Cerebellar nuclear complex (tissue), 1 donor: ENCODE results near the gene THUMPD3.

Experiments used
- DNase-seq, 2 experiments: peaks; one replicate each; lab custom pipeline; 2025; lab: John Stamatoyannopoulos, UW

The THUMPD3 gene

DNA sequence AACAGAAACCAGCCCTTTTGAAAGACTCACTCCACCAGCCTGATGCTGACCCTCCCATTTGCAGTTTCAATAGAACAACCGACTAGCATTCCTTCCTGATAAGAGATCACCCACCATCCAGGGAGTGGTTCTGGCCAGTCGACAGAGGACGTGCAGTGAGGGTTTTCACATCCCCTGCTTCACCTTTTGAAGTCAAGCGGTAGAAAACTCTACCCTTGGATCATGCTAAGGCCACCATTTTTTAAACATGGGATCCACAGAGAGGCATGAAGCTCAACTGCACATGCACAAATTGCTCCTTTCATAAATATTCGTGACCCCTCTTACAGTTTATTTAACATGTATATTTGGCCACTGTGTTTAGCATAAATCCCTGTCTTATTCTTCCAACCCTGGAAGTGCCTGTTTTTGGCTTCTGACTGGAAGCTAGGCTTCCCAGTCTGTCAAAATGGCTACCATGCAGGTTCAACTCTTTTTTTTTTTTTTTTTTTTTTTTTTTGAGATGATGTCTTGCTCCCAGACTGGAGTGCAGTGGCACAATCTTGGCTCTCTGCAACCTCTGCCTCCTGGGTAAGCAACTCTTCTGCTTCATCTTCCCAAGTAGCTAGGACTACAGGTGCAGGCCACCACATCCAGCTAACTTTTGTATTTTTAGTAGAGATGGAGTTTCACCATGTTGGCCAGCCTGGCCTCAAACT lies 1.0 kb upstream of the THUMPD3 start:
- no peak for DNase-seq

DNA sequence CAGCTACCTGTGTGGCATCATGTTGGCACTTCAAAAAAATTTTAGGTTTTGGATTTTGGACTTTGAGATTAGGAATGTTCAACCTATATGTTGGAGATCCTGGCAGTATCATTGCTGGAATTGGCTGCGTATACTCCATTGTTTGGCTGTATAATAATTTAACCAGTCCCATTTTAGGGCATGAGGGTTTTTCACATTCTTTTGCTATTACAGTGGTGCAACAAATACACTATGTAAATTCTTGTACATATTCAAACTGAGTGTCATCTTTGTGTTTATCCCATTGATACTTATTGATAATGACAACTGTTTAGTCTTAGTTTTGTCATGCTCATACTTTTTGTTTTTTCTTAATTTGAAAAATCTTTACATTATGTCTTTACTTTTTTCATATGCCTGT lies 6.7 kb downstream of the THUMPD3 start:
- DNase-seq = no peak

DNA sequence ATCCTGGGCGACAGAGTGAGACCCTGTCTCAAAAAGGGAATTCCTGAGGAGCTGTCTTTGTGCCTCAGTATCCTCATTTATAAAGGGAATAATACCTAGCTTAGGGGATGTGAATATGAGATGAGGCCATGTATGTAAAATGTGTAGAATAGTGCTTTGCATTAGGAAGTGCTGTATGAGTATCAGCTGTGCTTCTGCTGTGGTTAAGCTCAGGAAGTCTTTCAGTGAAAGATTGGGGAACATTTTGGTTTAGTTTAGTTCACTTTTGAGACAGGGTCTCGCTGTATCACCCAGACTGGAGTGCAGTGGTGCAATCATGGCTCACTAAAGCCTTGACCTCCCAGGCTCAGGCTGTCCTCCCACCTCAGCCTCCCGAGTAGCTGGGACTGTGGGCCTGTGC lies 10.6 kb downstream of the THUMPD3 start:
- no peak for DNase-seq

DNA sequence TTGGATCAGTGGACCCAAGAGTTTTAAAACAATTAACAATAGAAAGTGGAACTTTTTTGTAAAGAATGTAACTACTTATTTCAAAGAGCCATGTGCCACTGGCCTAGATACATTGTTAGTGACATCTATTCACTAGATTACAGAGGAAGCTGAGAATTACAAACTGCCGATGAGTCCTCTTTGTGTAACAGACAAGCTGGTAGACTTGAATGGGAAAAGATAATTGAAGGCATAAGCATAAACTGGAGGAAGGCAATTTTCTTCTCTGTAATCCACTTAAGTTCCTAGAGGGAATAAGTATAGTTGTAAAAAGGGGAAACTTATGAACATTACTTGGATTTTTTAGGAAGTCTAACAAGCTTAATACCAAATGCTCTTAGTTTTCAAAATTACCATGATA lies 15.1 kb downstream of the THUMPD3 start:
- DNase-seq = no peak

DNA sequence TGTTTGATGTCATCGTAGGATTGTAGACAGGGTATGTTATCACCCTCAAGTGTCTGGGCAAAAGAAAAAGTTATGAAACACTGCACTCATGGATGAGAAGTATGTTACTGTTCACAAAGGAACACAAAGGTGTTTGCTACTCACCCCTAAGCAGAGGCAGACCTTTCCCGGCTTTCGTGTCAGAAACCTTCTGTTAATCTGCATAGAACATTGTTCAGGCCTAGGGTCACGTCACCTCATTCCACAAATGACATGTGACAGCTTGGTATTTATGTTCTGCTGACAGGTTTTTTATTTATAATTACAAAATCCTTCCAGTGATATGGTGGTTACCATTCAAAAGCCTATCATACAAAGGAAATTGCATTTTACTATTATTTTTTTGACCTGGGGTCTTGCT lies 16.5 kb downstream of the THUMPD3 start:
- no peak for DNase-seq

DNA sequence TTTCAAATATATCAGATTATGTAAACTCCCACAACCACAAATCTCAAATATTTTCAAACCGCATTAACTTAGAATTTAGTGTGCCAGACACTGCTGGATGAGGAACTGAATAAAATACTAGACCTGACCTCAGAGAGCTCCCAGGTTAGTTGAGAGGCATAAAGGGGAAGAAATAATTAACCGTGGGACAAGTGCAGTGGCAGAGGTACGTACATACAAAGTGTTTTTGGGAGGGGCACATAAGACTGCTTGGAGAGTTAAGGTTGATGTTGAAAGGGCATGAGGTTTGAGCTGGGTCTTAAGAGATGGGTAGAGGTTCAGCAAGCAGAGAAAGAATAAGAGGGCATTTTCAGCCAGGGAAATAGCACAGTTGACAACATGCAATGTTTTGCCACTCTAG lies 17.2 kb downstream of the THUMPD3 start:
- no peak for DNase-seq

DNA sequence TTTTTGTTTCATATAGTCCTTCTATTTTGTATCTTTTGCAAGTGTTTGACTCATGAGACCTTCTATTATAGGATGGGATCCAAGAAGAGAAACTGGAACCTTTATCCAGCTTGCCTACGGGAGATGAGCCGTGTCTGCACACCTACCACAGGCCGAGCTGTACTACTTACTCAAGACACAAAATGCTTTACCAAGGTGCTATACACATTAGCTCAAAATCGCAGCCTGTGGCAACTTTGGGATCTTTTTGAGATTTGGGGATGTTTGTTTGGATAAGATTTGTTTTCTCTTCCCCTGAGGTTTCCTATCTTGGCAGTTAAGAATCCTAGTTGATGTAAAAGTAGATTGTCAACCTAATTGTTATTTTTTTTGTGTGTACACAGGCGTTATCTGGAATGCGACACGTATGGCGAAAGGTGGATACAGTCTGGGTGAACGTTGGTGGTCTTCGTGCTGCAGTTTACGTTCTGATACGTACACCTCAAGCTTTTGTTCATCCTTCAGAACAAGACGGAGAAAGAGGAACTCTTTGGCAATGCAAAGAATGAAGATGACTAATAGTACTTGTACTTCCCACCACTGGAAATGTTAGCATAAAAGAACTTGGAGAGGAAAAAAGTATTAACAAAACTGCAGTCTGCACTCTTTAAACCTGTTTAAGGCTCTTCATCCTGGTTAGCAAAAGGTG lies 21.4 kb downstream of the THUMPD3 start:
- no peak for DNase-seq

DNA sequence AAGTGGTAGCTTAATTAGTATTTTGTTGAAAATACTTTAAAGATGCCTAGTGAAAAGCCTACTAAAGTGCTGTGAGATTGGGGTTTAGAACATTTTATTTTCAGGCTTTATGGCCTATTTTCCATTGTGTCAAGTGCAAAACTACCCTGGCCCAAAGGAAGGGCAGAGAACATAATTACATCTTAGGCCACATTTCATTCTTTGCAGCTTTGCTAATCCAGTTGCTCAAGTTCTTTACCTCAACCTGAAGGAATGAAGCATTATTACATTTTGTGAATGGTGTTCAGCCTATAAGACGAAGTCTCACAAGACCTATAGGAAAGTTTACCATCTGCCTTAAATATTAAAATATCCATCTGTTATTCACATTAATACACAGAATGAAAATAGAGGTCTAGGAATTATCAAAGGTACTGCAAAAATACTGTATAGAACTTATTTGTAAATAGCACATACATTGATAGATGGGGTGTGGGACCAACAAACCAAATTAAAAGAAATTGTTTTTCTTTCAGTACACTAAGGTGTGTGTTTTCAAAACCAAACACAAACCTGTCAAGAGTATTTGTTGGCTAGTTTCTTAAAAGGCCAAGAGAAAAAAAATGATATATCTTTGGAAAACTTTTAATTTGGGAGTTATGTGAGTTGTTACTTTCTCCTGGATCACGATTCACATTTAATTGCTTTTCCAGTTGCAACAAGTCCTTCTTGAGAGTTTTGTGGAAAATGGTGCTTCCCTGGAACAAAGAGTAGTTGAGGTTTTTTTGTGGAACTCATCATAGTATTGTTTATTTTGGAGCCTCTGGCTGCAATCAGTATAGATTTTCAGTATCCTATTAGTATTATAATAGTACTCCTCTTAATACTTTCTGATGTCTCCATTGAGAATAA lies 22.6 kb downstream of the THUMPD3 start:
- DNase-seq = no peak

DNA sequence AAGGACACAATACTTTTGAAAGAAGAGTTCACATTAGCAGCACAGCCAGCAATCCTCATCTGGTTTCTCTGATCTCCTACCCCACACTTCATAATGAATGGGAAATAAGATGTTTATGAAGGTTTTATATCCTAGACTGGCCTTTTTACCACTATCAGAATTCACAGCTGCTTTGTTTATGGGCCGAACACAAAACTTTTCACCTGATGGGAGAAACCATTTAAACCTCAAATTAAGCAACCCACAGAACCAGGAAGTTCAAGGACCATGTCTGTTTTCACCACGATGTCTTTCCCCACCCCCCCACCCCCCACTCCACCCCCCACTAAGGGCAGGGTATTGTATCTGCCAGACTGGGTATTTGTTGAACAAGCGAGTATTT lies 23.2 kb downstream of the THUMPD3 start:
- no peak for DNase-seq

DNA sequence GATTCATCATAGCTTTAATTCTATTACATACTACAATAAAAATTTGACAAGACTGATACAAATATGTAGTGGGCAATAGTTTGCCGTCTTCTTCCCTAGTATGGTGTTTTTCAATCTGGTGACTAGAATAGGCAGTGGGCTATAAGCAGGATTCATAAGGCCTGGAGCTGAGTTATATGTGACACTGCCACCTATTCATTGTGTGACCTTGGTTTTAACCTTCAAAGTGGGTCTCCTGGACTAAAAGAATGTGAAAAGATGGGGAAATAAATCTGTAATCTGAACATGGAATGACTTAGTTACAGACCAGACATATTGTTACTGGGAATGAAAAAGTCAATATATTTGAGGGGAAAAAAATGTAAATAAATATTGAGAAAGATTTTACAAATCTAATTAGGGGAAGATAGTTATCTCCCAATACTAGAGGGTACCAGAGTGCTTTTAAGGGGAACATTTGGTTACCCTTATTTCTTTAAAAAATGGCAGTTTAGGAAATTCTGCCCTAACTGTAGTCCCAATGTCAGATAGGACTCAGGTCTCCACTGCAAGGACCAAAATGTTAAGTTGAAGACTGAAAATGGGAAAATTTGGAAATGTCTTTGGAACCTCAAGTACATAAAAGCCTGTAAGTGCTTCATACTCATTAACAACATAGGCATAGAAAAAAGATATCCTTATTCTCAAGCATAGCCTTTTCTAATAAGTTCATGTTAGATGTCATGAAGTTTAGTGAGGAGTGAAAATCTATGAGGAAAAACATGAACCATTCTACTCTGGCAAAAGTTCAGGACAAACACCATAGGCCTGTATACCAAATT lies 23.9 kb downstream of the THUMPD3 start:
- DNase-seq = no peak

DNA sequence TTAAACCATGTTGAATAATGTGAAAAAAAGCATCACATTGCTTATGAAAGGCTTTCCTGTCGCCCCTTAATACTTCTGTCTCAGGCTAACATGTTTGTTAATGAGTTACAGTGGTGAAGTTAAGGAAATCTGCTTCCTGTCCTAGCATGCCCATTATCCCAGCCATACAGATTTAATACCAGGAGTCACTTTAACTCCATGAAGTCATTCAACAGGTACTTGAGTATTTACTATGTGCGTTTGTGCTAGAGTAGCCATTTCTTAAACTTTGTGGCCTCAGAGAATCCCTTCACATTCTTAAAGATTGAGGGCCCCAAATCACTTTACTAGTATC lies 24.4 kb downstream of the THUMPD3 start:
- DNase-seq = no peak

DNA sequence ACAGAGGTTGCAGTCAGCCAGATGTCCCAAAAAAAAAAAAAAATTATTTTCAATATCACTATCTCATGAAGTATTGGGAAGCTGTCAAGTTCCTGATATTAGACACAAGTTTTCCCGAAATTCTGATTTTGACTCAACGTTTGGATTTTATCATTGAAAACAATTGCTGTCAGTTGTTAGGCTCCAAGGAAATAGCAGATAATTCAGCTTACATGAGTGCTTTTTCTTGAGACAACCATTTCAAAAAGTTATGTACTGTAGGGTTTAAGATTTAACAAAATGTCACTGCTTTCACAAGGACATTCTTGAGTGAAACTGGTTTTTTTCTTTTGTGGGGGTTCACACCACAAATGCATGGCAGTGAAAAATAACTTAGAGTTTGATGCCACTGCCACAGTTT lies 25.3 kb downstream of the THUMPD3 start:
- no peak for DNase-seq

DNA sequence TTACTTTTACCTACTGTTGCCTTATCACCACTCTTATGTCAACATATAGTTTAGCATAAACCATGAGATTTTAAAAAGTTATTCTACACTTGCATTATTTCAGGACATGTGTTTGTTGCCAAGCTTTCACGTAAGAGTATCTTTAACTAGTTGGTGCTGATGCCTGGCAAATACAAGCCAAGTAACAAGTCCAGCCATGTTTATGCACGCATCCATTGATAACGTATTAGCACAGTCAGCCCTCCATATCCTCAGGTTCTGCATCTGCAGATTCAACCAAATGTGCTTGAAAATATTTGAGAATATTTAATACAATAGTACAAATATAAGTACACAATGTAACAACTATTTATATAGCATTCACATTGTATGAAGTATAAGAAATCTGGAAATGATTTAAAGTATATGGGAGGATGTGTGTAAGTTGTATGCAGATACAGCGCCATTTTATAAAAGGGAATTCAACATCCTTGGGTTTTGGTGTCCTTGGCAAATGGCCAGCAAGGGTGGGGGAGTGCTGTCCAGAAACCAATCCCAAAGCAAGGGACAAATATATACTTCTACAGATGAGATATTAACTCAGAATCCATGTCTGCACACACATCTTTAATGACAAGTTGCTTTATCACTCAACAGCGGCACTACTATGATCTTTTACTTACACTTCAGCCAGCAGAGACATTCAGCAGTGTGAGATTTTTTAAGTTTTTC lies 25.9 kb downstream of the THUMPD3 start:
- DNase-seq = no peak

DNA sequence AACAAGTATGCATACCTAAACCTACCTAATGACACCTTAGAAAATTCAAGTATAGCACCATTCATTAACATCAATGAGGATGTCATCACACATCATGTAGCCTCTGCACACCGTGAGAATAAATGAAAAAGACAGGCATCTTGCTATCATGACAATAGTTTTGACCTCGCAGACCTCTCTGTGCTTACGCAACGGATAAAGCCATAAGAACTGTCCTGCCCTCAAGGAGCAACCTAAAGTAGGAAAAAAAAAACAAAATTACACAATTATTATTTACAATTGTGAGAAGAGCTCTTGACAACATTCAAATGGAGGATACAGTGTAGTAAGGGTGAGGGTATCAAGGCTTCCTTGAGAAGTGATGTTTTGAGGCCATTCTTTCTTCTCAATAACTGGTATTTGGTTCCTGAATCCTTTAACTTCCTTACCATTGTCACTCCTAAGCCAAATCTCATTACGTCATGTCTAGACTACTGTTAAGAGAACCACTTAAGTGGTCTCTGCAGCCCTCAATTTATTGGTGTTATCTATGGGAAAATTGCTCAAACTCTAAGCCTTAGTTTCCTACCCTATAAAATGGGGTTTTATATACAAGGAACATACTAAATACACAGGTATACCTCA lies 27.5 kb downstream of the THUMPD3 start:
- DNase-seq = no peak

DNA sequence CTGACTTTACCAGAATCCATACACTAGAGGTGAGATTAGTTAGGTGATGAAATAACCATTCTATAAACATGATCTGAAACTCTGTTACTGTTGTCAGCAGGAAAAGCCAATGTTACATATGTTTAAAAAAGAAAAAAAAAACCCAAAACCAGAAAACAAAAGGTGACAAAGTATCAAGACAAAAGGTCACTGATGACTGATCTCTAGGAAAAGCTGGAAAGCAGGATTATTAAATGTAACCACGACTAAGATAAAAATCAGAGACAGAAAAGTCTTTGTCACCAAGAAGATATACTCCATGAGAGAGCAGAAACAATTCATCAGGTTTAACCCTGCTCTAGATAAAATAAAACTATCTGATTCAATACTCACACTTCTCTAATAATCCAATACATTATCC lies 29.2 kb downstream of the THUMPD3 start:
- DNase-seq = no peak

DNA sequence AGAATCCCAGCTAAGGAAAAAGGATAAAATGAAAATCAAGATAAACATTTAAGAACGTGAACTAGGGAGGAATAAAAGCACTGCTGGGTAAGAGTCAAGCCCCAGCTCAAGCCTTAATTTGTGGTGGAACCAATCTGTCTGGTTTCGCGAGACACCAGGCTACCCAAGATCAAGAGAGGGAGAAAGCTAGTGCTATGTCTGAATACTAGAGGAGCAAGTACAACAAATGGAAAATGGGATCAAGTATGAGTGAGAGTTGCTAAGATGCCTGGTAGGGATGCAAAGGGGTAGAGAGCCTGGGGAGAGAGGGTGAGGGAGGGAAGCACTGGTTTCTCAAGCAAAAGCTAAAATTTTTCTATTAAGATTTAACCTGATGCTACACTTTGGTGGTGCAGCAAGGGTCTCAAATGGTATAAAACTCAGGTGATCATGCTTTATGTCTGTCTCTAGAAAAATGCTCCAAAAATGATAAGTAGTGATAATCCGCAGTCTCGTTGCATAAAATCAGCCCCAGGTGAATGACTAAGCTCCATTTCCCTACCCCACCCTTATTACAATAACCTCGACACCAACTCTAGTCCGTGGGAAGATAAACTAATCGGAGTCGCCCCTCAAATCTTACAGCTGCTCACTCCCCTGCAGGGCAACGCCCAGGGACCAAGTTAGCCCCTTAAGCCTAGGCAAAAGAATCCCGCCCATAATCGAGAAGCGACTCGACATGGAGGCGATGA lies 32.9 kb downstream of the THUMPD3 start:
- no peak for DNase-seq

DNA sequence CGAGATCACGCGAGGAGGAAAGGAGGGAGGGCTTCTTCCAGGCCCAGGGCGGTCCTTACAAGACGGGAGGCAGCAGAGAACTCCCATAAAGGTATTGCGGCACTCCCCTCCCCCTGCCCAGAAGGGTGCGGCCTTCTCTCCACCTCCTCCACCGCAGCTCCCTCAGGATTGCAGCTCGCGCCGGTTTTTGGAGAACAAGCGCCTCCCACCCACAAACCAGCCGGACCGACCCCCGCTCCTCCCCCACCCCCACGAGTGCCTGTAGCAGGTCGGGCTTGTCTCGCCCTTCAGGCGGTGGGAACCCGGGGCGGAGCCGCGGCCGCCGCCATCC lies 33.4 kb downstream of the THUMPD3 start:
- DNase-seq = no peak

DNA sequence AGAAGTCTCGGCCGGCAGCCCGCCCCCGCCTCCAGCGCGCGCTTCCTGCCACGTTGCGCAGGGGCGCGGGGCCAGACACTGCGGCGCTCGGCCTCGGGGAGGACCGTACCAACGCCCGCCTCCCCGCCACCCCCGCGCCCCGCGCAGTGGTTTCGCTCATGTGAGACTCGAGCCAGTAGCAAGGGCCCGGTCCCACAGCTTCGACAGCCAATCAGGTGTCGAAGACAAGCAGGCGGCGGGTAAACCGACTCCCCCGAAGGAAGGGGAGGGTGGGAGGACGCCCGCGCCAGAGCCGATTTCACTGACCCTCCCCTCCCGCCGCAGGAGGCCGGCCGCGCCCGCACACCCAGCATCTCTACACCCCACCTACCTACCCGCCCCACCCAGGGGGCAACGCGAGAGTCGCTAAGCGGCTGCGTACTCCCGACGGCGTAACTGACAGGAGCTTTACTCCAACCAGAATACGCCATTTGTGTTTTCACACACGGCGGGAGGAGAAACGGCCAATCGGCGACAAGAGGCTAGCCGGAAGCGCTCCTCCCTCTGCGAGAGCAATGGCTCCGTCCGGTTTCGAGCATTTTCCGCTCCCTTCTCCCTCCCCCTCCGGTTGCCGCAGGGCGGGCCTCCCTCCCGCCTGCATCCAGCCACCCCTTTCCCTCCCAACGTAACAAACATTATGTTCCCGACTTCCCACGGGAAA lies 33.9 kb downstream of the THUMPD3 start:
- peak; percentile 98 to 99 for DNase-seq

DNA sequence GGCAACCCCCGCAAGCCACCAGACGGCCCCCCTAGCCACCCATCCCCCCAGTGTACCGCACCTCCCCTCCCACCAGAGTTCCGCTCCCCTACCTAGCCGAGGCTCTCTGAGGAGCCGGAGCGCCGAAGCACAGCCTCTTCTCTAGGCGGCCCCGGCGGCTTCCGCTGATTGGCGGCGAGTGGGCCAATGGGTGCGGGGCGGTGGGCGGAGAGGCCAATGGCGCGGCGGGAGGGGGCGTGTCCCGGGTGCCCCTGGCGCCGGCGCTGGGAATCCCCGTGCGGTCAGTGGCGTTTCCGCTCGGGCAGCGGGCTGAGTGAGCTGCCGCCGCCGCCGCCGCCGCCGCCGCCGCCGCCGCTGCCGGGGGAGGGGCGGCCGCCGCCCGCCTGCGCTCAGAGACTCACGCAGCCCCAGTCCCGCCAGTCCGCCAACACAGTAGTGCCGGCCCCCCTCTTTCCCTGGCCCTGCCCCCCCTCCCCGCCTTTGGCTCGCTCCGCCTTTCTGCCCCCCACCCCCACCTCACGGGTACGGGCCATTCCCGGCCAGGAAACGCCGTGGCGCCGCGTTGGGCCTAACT lies 34.6 kb downstream of the THUMPD3 start, which contains the start of gene SETD5:
Gene SETD5 (plus strand): TSS at position 284 of the 574 bp plus-strand sequence. CDS start 31,324 bp downstream, outside the sequence.
- peak; percentile 69 to 79 for DNase-seq
